GM19240 (cell line): ENCODE results near the gene COL4A1.

Experiments
- DNase-seq: peaks from one replicate; pipeline ENCODE4 v3.0.0; 2011; ENCODE audit warnings: low spot score; ENCODE audit not compliant: insufficient read length

COL4A1 gene

DNA sequence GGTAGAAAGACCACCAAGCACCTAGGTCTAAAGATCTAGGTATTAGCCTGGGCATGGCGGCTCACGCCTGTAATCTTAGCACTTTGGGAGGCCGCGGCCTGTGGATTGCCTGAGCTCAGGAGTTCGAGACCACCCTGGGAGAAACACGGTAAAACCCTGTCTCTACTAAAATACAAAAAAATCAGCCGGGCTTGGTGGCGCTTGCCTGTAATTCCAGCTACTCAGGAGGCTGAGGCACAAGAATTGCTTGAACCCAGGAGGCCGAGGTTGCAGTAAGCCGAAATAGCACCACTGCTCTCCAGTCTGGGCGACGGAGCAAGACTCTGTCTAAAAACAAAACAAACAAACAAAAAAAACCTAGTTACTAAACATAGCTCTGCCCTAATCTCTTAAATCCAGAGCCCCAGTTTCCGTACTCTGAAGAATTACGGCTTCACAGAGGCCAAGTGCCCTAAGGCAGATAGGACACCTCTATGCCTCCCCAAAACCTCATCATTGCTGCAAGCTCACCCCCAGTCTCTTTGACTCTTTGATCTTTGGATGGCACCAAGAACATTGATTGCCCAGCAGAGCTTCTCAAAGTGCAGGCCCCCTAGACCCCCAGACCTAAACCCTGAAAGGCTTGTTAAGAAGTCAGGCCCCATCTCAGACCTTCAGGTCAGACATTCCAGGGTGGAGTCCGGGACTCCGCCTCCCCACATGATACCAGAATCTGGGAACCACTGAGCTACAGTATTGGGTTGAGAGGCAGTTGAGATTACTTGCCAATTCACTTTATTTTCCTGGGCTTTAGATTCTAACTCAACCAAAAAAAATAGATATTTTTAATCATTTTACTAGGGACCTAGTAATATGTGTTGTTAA, 2.9 kb upstream of the COL4A1 start:
- DNase-seq: no peak

DNA sequence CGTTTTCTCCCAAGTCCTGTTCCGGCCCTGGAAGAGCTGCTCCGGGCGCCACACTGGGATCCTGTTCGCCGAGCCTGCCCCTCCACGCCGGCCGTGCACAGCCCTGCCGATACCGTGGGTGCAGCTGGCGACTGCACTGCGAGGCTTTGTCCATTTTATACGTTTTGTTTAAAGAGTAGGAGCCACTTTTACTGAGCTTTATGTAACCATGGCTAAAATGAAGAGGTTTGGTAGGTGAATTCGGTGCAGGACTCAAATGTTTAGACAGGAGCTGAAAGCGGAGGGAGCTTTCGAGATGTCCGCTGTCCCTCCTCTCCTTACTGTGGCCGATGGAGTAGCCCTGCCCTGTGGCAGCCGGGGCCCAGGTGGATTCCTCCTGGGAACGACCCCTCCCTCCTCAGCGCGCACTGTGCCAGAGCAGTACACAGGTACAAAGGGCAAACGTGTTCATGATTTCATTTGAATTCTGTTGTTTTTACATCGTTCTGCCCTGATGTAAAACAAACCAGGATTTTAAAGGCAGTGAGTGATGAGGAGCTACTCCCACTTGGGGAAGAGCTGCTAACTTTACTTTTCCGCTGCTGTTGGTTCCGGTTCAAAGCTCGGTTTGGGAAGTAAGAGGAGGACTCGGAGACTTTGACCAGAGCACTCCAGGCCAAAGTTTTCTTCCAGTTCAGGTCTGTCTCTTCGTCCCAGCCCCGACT, 1.9 kb upstream of the COL4A1 start:
- no peak for DNase-seq

DNA sequence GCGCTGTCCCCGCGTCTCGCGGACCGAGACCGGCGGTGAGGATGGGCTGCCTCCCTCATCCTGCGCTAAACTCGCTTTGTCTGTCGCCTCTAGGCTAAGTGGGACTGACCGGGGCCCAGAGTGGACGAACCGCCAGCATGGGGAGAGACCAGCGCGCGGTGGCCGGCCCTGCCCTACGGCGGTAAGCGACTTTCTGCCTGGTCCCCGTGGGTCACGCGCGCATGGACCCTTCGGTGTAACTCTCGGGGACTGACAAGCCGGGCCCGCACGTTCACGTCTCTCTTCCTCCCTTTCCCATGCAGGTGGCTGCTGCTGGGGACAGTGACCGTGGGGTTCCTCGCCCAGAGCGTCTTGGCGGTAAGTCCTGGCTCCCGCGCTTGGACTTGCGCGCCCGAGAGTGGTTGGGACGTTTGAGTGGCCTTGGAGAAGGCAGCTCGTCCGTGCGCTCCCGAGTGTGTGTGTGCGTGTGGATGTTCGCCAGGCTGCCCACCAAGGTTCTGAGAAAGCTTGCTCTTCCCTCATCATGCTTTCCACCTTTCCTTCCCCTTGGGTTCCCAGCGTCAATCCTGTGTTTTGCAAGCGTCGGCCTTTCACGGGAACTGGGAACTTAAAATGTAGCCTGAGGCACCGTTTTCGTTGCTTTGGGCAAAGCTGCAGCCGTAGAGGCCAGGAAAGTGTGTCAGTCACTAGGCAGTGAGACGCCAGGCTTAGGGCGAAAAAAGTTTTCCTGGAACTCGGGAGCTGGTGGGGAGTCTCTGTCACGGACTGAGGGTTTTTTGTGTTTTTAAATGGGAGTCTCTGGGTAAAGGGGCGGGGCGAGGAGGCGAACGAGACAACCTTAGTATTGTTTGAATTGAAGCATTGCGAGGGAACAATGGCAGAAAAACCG, 1.1 kb upstream of the COL4A1 start:
- DNase-seq: no peak

DNA sequence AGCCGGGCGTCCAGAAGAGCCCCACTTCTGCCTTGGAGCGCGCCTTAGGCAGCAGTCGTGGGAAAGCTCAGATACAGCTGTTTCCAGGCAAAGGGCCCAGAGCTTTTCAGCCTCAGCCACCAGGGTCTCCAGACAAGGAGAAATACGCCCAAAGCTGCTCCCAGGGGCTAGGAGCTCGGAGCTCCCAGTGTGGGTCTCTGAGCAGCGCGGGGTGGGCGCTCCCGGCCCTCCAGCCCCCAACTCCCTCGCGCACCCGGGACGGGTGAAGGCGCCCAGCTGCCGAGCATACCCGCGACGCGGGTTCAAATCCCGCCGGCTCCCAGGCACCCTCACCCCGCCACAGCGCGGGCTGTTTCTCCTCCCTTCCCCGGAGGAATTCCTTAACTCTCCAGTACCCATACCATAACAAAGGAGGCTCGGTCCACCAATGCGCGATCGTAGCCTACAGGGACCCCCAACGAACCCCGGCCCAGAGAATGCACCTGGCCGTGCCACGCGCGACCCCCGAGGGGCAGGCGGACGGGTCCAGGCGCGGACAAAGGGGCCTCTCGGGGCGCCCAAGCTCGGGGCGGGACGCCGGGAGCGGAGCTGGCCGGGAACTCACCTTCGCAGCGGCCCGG, 507 bp downstream of the COL4A1 start:
- no peak for DNase-seq

DNA sequence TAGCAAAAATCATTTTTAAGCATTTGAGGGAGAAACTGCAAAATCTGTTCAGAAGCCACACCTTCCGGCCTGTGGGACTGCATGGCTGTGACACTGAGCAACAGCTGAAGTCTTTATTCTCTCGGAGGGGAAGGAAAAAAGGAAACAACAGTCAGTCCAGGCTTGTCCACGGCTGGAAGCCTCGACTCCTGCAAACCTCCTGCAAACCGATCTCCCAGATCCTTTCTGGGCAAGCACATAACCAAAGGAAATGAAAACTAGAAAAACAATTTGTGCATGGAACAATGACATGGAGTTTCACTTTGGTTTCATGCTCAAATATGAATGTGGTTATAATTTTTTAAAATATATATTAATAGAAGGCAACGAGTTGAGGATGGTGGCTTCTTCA, 1.0 kb downstream of the COL4A1 start:
- DNase-seq: no peak

DNA sequence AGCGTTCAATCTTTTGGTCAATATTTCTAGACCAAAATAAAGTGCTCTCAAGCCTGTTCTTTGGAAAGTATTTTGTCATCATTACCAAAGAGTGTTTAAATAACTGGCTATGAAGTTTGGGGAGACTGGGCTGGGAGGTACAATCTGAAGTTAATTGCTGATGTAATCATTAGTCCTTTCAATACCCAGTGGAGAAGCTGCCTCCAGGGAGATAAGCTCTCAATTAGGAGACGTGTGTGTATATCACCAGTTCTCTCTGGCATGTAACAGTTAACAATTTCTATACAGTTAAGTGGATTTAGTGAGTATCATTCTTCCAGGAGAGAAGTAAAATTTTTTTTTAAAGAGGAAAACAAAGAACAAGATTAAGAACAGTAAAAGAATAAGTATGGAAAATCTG, 1.4 kb downstream of the COL4A1 start:
- DNase-seq: no peak

DNA sequence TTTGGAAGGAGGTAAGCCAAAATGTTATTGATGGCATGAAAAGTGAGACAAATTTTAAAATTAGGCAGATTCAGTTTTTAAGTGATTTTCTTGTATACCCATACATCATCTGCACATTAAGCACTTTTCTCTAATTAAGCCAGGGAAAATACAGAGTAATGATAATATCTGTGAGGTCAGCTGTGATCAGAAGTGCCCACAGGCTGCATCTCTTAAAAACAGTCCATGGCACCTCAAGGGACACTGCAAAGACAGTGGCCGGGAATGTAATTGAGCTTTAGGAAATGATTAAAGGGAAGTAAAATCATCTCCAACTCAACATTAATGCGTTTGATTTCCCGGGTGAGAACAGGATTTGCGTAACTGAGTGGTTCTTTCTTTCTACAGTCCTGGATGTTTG, 2.0 kb downstream of the COL4A1 start:
- no peak for DNase-seq

DNA sequence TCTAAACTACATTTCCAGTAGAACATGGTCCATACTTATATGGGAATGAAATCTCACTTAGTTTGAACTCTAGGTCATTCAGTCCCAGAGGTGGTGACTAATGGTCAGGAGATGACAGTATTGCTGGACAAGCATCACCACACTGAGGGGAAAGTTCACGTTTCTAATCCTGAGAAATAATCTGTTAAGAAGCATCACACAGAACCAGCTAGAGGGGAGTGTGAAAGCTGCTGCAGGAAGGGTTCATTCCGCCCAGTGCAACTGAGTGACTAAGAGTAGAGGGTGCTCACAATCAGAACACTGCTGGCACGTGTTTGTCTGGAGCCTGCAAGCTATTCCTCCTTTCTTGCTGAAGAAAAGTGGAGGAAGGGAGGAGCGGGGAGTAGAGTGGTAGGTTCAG, 2.7 kb downstream of the COL4A1 start:
- DNase-seq: no peak

DNA sequence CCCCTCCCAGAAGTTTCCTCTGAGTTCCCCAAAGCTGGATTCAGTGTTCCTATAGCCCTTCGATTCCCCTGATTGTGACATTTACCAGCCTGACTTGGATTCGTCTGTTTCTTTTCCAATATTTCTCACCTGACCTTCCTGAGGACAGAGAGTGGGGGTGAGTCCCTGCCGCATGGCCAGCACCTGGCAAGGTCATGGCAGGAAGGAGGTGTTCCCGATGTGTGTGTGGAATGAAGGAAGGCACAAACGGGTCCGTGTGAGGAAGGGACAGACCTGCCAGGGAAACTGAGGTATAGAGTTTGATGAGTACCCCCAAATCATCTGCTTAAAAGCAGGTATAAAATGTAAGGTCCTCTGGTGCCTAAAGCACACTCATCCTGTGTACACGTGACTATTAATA, 3.3 kb downstream of the COL4A1 start:
- DNase-seq: no peak

DNA sequence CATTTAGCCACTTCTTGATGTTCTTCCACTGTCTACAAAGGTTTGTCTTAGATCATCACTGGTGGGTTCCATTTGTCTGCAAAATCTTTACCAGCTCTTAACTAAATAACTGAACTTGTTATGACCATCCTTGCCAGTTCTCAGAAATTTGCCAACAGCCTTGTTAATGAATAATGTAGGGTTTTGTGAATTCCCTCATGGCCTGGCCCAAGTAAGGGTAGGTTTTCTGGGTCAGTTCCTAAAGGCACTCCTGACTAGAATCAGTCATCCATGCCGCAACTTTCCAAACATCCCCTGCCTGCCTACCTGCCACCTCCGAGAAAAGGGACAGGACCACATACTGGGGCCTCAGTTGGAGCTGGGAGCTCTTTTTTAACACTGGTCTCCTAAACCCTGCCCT, 4.0 kb downstream of the COL4A1 start:
- DNase-seq: no peak

DNA sequence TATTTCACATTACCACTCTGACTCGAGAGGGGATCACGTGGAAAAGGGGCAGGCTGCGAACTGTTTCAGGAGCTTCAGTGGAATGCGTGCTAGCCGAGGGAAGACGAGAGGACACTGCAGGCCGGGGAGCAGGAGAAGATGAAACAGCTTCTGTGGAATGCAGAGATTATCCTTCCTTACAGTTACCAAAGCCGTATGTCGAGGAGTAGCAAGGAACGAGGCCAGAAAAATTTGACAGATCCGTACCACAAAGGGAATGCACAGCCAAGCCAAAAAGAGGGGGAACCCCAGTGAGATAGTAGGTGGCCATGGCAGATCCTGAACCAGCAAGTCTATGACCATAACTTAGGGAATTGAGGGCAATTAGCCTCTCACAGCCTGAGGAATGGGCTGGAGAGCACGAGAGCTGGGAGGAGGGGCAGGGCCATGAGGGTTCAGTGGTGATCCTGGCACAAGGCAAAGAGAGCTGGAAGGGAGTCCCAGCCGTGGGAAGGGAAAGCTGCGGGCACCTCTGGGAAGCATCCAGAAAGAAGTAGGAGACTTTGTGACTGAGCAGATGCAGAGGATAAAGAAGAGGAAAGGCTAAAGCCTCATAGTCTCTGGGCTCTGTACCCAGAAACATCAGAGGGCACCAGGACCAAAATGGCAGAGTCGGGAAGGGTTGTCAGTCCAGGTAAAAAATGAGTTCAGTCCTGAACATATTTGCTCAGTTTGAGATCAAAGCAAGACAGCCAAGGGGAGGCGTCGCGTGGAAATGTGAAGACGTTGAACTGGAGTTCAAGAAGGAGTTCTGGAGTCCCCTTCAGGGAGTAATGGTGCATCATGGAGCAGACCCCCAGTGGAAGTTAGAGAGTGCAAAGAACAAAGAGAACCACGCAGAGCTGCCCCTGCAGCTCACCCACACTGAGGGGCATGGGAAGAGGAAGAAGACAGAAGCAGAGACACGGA, 5.1 kb downstream of the COL4A1 start:
- no peak for DNase-seq

DNA sequence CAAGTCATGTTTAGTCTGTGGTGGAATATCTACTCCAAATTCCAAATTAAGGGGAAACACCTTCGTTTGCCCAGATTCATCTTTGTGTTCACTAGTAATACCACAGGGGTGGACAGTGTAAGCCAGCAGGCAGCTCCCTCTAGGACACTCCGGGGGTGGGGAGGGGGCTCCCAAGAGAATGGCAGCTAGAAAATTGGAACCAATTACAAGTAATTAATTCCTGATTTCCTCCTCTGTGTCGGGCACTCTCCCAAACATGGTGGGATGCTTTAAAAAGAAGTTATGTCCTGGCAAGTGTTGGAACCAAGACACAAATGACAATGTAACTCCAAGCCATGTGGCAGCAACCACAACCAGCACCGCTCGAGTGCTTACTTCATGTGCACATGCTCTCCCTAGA, 5.9 kb downstream of the COL4A1 start:
- DNase-seq: no peak

DNA sequence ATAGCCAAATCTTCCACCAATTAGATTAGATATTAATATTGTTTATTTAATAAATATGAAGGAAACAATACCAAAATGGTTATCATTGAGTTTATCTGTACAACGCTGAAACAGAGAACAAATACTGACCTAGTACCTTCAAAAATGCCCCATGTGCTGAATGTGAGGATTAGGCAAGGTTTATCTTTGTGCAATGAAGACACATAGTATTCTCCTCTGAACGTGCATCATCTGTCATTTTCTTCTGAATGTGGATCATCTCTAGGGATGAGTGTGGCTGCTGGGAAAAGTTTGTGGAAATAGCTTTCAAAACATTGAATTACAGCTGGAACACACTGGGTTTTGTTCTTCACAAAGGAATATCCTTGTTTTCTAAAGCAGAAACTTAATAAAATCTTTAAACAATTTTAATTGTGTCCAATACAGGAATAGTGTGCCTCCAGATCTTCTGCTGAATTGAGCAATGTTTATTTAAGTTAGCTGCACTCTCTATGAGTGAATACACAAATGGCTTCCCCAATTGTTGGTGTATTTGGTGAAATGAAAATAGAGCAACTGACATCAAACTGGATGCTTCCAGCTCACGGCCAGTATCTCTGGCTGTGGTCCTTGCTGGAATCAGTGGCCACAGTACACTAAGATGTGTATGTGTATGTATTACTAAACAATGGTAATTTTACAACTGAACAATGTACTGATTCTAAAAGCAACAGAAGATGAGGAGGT, 6.7 kb downstream of the COL4A1 start:
- no peak for DNase-seq

DNA sequence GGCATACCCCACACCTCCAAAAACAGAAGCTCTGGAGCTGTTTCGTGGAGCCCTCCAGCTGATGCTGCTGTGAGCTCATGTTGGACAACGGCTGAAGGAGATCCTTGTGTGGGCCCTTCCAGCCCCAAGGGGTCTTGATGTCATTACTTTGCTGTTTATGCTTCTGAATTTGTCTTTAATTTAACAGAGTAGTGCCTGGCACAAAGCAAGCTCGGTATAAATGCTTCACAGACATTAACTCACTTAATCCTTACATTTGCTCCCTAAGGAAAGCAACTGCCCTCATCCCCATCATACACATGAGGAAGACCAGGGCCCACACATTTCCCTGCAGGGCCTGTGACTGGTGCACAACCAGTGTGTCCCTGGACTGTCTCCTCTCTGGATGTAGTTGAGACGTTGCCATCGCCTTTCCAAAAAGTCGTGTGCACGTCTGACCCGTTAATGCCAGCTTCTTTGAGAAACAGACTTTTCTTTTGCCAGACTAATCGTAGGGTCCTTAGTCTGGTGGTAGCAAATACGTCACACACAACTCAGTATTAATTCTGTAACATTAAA, 7.6 kb downstream of the COL4A1 start:
- DNase-seq: no peak

DNA sequence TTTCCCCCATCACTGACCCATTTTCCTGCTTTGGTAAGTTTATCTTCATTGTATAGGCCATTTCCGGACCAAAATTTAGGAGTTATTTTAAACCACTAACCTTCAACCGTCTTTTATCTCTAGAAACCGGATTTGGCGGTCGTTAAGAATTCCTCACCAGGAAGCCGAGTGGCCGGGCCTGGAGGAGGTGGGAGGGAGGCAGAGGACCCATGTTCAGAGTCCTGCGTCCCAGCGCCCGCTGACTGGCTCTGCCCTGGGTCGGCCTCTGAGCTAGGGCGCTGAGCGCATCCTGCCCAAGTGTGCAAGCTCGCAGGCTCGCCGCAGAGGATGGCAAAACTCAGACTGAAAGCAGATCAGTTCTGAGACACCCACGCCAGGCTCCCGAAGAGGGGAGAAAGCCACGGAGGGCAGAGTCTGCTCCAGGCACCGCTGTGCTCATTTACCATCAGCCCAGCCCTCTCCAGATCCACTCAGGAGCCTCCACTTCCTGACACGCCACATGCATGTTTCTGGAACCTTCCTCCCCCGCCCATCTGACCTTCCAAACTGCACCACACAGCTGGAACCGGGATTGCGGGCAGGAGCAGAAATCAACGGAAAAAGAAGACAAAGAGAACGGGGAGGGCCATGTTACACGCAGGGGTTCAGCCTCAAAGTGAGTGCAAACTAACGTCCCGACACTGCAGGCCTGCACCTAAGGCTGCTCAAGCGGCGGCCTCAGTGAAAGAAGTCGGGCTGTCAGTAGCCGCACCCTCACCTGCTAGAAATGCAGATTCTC, 8.3 kb downstream of the COL4A1 start:
- no peak for DNase-seq

DNA sequence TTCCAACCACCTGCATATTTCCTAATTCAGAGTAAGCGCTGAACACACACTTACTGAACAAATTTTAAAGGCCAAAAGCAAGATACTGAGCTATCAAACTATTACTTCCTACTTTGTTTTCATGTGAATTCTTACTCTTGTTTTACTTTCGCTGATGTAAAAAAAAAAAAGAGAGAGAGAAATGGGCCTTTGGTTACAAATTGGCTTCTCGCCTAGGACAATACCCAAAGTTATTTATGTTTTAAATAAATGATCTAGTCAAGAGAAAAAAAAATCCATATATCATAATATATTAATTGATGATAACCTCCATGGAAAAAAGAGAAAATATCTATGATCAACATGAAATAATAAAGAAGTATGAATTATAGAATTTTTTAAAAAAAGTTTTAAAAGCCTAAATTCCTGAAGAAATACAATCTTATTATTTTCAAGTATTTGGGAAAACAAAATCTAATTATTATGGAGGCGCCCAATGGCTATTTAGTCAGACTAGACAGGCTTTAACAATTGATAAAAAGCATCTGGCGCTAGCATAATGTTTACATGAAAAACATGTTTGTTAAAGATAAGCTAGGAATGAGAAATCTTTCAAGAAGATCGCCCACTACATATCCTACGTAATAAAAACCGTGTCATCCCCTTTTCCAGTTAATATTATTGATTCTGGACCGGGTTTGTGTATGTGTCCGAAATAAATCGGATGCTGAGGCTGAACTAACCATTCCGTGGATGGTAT, 9.0 kb downstream of the COL4A1 start:
- DNase-seq: no peak

DNA sequence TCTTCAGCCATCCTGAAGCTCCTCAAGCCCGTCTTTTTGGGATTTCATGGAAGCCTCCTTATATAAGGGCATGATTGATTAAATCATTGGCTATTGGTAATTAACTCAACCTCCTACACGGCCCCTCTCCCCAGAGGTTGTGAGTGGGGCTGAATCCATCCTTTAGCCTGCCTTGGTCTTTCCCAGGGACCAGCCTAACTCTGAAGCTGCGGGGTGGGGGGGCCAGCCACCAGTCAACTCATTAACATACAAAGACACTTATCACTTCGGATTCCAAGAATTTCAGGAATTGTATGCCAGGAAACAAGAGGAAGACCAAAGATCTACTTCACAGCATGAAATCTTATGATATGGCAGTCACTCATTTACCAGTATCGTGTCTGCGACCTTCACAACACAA, 9.9 kb downstream of the COL4A1 start:
- no peak for DNase-seq

DNA sequence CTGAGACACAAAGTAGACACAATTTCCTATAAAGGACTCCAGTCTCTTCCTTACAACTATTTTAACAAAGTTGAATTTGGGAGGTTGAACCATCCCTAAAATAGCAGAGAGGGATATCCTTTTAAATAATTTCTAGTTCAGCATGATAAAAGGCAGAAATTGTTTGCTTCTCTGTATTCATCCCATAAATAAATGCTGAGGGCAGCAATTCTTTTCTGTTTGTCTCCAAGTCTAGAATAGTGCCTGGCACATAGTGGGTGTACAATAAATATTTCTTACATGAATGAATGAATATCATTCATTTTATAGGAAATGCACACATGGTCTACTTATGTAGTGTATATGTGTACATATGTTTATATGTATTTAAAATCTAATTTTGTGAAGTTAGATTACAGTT, 12.3 kb downstream of the COL4A1 start:
- no peak for DNase-seq
